Erythroblast (primary cell): ENCODE data around the gene TWIST2.

Experiments
- GATA1 ChIP-seq: IDR thresholded peaks from 2 replicates; pipeline ENCODE4 v1.6.1; 2011; ENCODE audit warnings: low read depth, mild to moderate bottlenecking, control low read depth, low read length, moderate library complexity
- POLR2A ChIP-seq: IDR thresholded peaks from 2 replicates; pipeline ENCODE4 v1.6.1; 2011; ENCODE audit warnings: mild to moderate bottlenecking, low read length

DNA sequence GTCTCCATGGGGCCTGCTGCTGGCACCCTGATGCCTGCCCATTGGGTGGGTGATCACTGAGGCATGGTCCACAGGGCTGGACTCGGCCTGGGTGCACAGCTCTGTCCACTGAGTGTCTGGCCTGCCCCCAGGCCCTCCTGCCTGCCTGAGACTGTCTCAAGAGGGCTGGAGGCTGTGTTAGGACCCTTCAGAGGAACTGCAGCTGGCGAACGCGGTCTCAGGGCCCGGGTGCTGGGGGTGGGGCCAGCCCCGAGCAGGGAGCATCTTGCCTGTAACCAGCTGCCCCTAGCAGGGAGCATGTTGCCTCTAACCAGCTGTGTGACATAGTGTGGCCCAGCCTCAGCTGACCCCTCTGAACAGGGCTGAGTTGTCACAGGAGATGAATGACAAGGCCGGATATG, 50.0 kb downstream of the TWIST2 start:
- TF ChIP-seq POLR2A, result no peak
- no peak for TF ChIP-seq GATA1
